ENCODE data around the gene RAD18.
A peak's percentile ranks its signal among the peaks of the same experiment; 100 is the strongest.

Gene RAD18

GRCh38 chr3:8962226-8962861 is 928 bp downstream of the RAD18 start:
- FAIRE-seq = peak; percentile 40

GRCh38 chr3:8959668-8960067 is 3.6 kb downstream of the RAD18 start:
- FAIRE-seq = peak; percentile 85

- FAIRE-seq = no peak
Measured at GRCh38 chr3:8954938-8955763, 8.1 kb downstream of the RAD18 start.

GRCh38 chr3:8953313-8953712 is 10.0 kb downstream of the RAD18 start:
- FAIRE-seq = no peak

GRCh38 chr3:8952130-8952529 is 11.1 kb downstream of the RAD18 start:
- FAIRE-seq = no peak

- peak; percentile 54 for FAIRE-seq
Measured at GRCh38 chr3:8945890-8946600, 17.2 kb downstream of the RAD18 start.

- FAIRE-seq = no peak
Measured at GRCh38 chr3:8942746-8943488, 20.4 kb downstream of the RAD18 start.

- FAIRE-seq = no peak
Measured at GRCh38 chr3:8942115-8942514, 21.2 kb downstream of the RAD18 start.

- FAIRE-seq = peak; percentile 98
Measured at GRCh38 chr3:8938021-8938420, 25.3 kb downstream of the RAD18 start.

GRCh38 chr3:8937064-8938020 is 25.9 kb downstream of the RAD18 start:
- FAIRE-seq = peak; percentile 99

- no peak for FAIRE-seq
Measured at GRCh38 chr3:8932507-8932906, 30.8 kb downstream of the RAD18 start.

- no peak for FAIRE-seq
Measured at GRCh38 chr3:8931342-8931741, 31.9 kb downstream of the RAD18 start.

- FAIRE-seq = peak; percentile 46
Measured at GRCh38 chr3:8929860-8930259, 33.4 kb downstream of the RAD18 start.

- no peak for FAIRE-seq
Measured at GRCh38 chr3:8914491-8914890, 48.8 kb downstream of the RAD18 start.

GRCh38 chr3:8911781-8912180 is 51.5 kb downstream of the RAD18 start:
- FAIRE-seq = no peak

- no peak for FAIRE-seq
Measured at GRCh38 chr3:8909160-8909559, 54.1 kb downstream of the RAD18 start.

GRCh38 chr3:8903191-8903590 is 60.1 kb downstream of the RAD18 start:
- no peak for FAIRE-seq

GRCh38 chr3:8900869-8901268 is 62.4 kb downstream of the RAD18 start:
- FAIRE-seq = no peak

GRCh38 chr3:8899876-8900460 is 63.3 kb downstream of the RAD18 start:
- no peak for FAIRE-seq

GRCh38 chr3:8895829-8896228 is 67.4 kb downstream of the RAD18 start:
- FAIRE-seq = no peak

- FAIRE-seq = no peak
Measured at GRCh38 chr3:8893001-8893400, 70.3 kb downstream of the RAD18 start.

Data from A204.1 (cell line).